HPDE6-E6E7 (cell line): ENCODE measurements around the gene SLIT1.

Source experiments
- DNase-seq: peaks from one replicate; pipeline ENCODE4 v3.0.0; 2011; ENCODE audit warnings: missing footprints; ENCODE audit errors: extremely low spot score

Gene SLIT1

GRCh38 chr10:97185326-97186058, at the start of gene SLIT1:
SLIT1 (minus strand) TSS chr10:97185959; CDS start chr10:97185674, 285 bp downstream.
- DNase-seq: no peak

- no peak for DNase-seq
Observed at GRCh38 chr10:97235353-97235752, 49.6 kb upstream of the SLIT1 start.

GRCh38 chr10:97234400-97234799, 48.6 kb upstream of the SLIT1 start:
- no peak for DNase-seq

- DNase-seq: no peak
Observed at GRCh38 chr10:97230146-97230545, 44.4 kb upstream of the SLIT1 start.

- DNase-seq: no peak
Observed at GRCh38 chr10:97229322-97230015, 43.7 kb upstream of the SLIT1 start.

GRCh38 chr10:97228775-97229157, 43.0 kb upstream of the SLIT1 start:
- DNase-seq: no peak

GRCh38 chr10:97228130-97228774, 42.5 kb upstream of the SLIT1 start:
- no peak for DNase-seq

GRCh38 chr10:97226398-97226797, 40.6 kb upstream of the SLIT1 start:
- DNase-seq: no peak

- DNase-seq: no peak
Observed at GRCh38 chr10:97224483-97225435, 39.0 kb upstream of the SLIT1 start.

GRCh38 chr10:97222326-97222961, 36.7 kb upstream of the SLIT1 start:
- no peak for DNase-seq

- DNase-seq: no peak
Observed at GRCh38 chr10:97220355-97220754, 34.6 kb upstream of the SLIT1 start.

GRCh38 chr10:97217299-97217698, 31.5 kb upstream of the SLIT1 start:
- DNase-seq: no peak

GRCh38 chr10:97215619-97216260, 30.0 kb upstream of the SLIT1 start:
- DNase-seq: no peak

GRCh38 chr10:97213431-97213830, 27.7 kb upstream of the SLIT1 start:
- no peak for DNase-seq

- no peak for DNase-seq
Observed at GRCh38 chr10:97211229-97211628, 25.5 kb upstream of the SLIT1 start.

- peak; percentile 60 for DNase-seq
Observed at GRCh38 chr10:97210543-97210960, 24.8 kb upstream of the SLIT1 start.

- no peak for DNase-seq
Observed at GRCh38 chr10:97207756-97208346, 22.1 kb upstream of the SLIT1 start.

GRCh38 chr10:97207131-97207530, 21.4 kb upstream of the SLIT1 start:
- DNase-seq: no peak

GRCh38 chr10:97204826-97205679, 19.3 kb upstream of the SLIT1 start:
- no peak for DNase-seq
